Activated CD8-positive, alpha-beta memory T cell treated with anti-CD3 and anti-CD28 coated beads for 24 hours (primary cell): ENCODE data around the gene AMHR2.
A peak's percentile ranks its signal among the peaks of the same experiment; 100 is the strongest.

Experiments
- DNase-seq: peaks from one replicate; pipeline ENCODE4 v3.0.0-alpha.2; 2020

The AMHR2 gene

GRCh38 chr12:53453953-53454640, 30.4 kb downstream of the AMHR2 start:
- no peak for DNase-seq

GRCh38 chr12:53454707-53455106, 31.1 kb downstream of the AMHR2 start:
- DNase-seq = no peak

GRCh38 chr12:53456654-53457366, 33.2 kb downstream of the AMHR2 start:
- no peak for DNase-seq

- no peak for DNase-seq
Measured at GRCh38 chr12:53459097-53459496, 35.4 kb downstream of the AMHR2 start.

GRCh38 chr12:53461059-53461458, 37.4 kb downstream of the AMHR2 start:
- peak; percentile 49 for DNase-seq

GRCh38 chr12:53461591-53461990, 37.9 kb downstream of the AMHR2 start:
- DNase-seq = peak; percentile 45

- peak; percentile 47 for DNase-seq
Measured at GRCh38 chr12:53462935-53463334, 39.3 kb downstream of the AMHR2 start.

- DNase-seq = no peak
Measured at GRCh38 chr12:53463802-53464560, 40.3 kb downstream of the AMHR2 start.

GRCh38 chr12:53464685-53465418, 41.2 kb downstream of the AMHR2 start:
- no peak for DNase-seq

GRCh38 chr12:53465679-53466078, 42.0 kb downstream of the AMHR2 start:
- no peak for DNase-seq

GRCh38 chr12:53466640-53467039, 43.0 kb downstream of the AMHR2 start:
- no peak for DNase-seq

GRCh38 chr12:53467082-53467481, 43.4 kb downstream of the AMHR2 start:
- DNase-seq = no peak

GRCh38 chr12:53467880-53468279, 44.2 kb downstream of the AMHR2 start:
- DNase-seq = no peak

GRCh38 chr12:53468282-53468681, 44.6 kb downstream of the AMHR2 start:
- no peak for DNase-seq

GRCh38 chr12:53472056-53472582, 48.5 kb downstream of the AMHR2 start:
- DNase-seq = no peak

- DNase-seq = no peak
Measured at GRCh38 chr12:53474077-53474476, 50.4 kb downstream of the AMHR2 start.

- DNase-seq = no peak
Measured at GRCh38 chr12:53474819-53475218, 51.2 kb downstream of the AMHR2 start.

- no peak for DNase-seq
Measured at GRCh38 chr12:53476769-53477209, 53.1 kb downstream of the AMHR2 start.

GRCh38 chr12:53478865-53479264, 55.2 kb downstream of the AMHR2 start:
- DNase-seq = no peak

- DNase-seq = no peak
Measured at GRCh38 chr12:53479331-53479730, 55.7 kb downstream of the AMHR2 start.

GRCh38 chr12:53480491-53481442, 57.1 kb downstream of the AMHR2 start:
- no peak for DNase-seq
